Activated T-cell treated with anti-CD3 and anti-CD28 coated beads, Interleukin-2, amount 50 U/mL, for 4 hours (primary cell): ENCODE measurements around the gene MPDZ. TPM values are rescaled to one million over a fixed set of nuclear protein-coding genes. Genes with fewer than 3 reads are reported as not detected.

Experiments used
- ATAC-seq, 2 donors: fragments of 200-7000 bp; cut with Tn5 transposase; one replicate each; pipeline ENCODE4 v1.10.0; 2021
- DNase-seq: peaks from one replicate; pipeline ENCODE4 v3.0.0-alpha.2; 2020
- H3K27me3 Mint-ChIP-seq: one replicate; pipeline ENCODE4 v1.8.0; 2021; ENCODE audit warnings: low read depth, mixed read lengths
- H3K36me3 Mint-ChIP-seq: one replicate; pipeline ENCODE4 v1.8.0; 2022; ENCODE audit warnings: mixed read lengths; ENCODE audit not compliant: insufficient read depth
- H3K4me1 Mint-ChIP-seq: one replicate; pipeline ENCODE4 v1.8.0; 2021; ENCODE audit warnings: low read depth, mixed read lengths
- H3K4me3 Mint-ChIP-seq: one replicate; pipeline ENCODE4 v1.8.0; 2021; ENCODE audit warnings: mild to moderate bottlenecking, moderate library complexity, mixed read lengths
- H3K9me3 Mint-ChIP-seq: one replicate; pipeline ENCODE4 v1.8.0; 2021; ENCODE audit warnings: mixed read lengths
- total RNA-seq, 3 donors: library from RNA; stranded (reverse); gene quantifications; one replicate each; pipeline ENCODE4 v1.2.1, GENCODE V29; 2021

The MPDZ gene
- total RNA-seq, 3 donors from 2014 or later: 0.08 to 0.53 (median 0.29) TPM

DNA sequence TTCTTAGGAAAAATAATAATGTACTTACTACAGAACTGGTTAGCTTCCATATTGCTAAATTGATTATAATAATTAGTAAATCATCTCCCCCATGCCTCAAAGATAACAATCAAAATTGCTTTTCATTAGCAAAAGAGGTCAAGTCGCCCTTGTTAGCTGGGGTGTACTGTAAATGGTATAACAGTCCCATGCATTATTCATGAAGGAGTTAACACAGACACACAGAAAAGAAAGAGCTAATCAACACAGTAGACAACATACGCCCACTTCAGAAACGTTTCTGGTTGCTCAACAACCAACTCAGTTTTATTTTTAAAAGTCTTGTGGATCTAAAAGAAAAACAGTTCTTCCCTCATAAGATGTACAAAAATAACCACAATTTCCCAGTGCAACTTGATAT is 100.2 kb downstream of the MPDZ start:
- no peak for DNase-seq
- Mint-ChIP-seq H3K4me3 (no peak overlapping the region), H3K36me3 (no peaks in the 10 kb centered on the region), H3K4me1 (no peaks in the 10 kb centered on the region), H3K9me3 (peaks cover 13% of the 10 kb centered on the region), H3K27me3 (no peaks in the 10 kb centered on the region)
- no peak for ATAC-seq

DNA sequence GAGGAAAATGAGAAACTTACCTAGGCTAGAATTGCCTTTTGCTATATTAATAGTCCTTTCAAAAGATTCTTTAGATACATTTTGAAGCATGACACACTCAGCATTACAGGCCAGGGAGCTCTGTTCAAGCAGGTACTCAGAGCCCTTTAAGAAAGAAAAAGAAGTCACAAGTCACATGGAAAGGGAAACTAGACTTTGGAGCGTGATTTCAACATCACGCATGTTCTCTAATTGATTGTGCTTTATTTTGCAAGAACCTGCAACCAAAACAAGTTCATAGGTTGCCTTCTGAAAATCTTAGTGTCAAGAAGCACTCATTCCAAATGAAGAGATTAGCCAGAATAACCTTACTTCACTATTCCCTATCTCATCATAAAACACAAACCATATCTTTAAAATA is 103.8 kb downstream of the MPDZ start:
- ATAC-seq: no peak
- no peaks in the 10 kb centered on the region for H3K36me3 Mint-ChIP-seq
- H3K9me3 Mint-ChIP-seq: peaks cover 17% of the 10 kb centered on the region
- H3K4me3 Mint-ChIP-seq: no peak overlapping the region
- no peaks in the 10 kb centered on the region for H3K27me3 Mint-ChIP-seq
- H3K4me1 Mint-ChIP-seq: no peaks in the 10 kb centered on the region
- DNase-seq: no peak

DNA sequence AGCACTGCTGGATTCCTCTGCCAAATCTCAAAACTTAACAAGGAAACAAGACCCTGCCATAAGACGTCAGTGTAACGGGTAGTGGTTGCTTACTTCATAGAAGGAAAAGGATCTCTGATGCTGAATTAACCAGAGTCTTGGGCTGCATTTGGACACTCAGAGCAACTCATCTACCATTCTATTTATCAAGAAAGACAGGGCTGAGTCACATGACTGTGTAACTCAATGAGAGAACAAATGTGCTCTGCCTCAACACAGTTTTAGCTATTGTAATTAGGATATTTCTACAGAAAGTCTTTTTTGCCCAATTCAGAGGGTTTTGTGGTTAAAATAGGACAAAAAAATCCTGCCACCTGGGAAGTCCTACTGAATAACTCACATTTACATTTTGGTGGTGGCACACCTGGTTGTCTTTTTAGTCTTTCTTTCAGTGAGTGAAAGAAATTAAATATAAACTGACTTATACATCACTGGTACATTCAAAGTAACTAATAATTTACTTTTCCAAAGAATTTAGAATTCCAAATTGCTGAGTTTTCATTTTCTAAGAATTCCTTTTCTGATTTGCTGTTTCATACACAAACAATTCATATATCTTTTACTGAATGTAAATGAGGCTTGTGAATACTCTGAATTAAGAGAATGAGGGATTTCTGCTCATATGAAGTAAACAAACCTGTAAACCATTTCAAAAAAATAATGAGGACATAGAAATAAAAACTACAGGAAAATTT is 104.4 kb downstream of the MPDZ start:
- DNase-seq (no peak), ATAC-seq (no peak)
- Mint-ChIP-seq H3K4me3 (no peak overlapping the region), H3K4me1 (no peaks in the 10 kb centered on the region), H3K9me3 (peaks cover 13% of the 10 kb centered on the region), H3K36me3 (no peaks in the 10 kb centered on the region), H3K27me3 (no peaks in the 10 kb centered on the region)

DNA sequence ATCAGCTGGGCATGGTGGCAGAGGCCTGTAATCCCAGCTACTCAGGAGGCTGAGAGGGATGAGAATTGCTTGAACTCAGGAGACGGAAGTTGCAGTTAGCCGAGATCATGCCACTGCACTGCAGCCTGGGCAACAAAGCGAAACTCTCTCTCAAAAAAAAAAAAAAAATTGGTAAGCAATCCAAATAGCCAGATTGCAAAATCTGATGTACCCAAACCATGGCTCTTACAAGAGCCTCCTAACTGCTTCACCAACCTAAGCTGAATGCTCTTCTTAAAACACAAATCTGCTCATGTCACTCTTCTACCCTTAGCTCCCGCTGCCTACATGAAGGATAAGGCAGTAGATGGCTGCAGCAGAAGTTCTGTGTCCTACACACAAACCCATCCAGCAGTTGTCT is 105.9 kb downstream of the MPDZ start:
- DNase-seq (no peak), ATAC-seq (no peak)
- Mint-ChIP-seq H3K9me3 (peaks cover 15% of the 10 kb centered on the region), H3K27me3 (no peaks in the 10 kb centered on the region), H3K36me3 (no peaks in the 10 kb centered on the region), H3K4me3 (no peak overlapping the region), H3K4me1 (no peaks in the 10 kb centered on the region)

DNA sequence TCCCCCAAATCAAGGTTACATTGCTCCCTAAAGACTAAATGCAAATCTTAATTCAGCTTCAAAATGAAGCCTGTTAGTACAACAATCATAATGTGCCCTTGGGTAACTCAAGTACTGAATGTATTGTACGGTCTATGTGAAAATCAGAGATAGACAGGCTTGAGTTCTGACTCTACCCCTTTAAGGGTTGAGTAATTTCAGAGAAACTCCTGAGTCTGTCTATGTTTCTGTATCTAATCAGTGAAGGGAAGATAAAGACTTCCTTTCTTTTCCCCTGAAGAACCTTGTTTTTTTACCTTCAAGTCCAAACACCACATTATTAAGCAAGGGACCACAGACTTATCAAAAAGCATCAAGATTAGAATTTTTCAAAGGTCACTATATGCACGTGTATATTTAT is 108.2 kb downstream of the MPDZ start:
- H3K4me3 Mint-ChIP-seq: no peak overlapping the region
- H3K9me3 Mint-ChIP-seq: peaks cover 15% of the 10 kb centered on the region
- no peaks in the 10 kb centered on the region for H3K36me3 Mint-ChIP-seq
- DNase-seq (no peak), ATAC-seq (no peak)
- H3K4me1 Mint-ChIP-seq: no peaks in the 10 kb centered on the region
- H3K27me3 Mint-ChIP-seq: no peaks in the 10 kb centered on the region

DNA sequence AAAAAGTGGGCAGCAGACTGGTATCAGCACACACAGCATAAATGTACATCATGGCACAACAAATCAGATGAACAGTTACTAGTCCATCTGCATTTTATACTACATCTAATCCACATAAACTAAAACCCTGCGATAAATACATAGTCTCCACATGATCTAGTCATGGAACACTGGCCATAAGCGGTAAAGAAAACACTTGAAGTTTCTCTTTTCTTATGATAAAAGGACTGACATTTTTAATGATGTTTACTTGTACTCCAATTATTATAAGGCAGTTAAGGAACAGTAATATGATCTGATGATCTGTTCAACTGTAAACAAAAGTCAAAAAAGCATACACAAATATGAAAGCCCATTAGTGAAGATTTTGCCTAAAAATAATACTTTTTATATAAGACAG is 112.5 kb downstream of the MPDZ start:
- DNase-seq: no peak
- ATAC-seq: no peak
- Mint-ChIP-seq H3K27me3 (no peaks in the 10 kb centered on the region), H3K9me3 (peaks cover 11% of the 10 kb centered on the region), H3K4me1 (no peaks in the 10 kb centered on the region), H3K36me3 (no peaks in the 10 kb centered on the region), H3K4me3 (no peak overlapping the region)

DNA sequence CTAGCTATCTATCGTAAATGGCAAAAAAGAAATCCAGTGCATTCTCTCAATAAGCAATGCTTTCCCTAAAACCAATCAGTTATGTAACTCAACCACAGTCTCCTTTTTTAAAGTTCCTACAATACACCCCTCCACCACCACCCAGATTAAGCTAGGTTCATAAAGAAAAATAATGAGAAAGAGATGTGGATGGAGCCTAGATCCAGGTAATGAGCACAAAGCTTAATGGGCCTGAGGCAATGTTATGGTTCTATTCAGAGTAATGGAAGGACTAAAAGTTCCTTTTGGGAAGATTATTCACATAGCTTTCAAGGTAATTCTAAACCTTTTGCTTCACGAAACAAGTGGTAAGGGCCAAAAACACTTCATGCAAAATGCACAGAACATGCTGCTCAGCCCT is 113.5 kb downstream of the MPDZ start:
- H3K9me3 Mint-ChIP-seq: peaks cover 7% of the 10 kb centered on the region
- no peaks in the 10 kb centered on the region for H3K27me3 Mint-ChIP-seq
- H3K36me3 Mint-ChIP-seq: no peaks in the 10 kb centered on the region
- DNase-seq (no peak), ATAC-seq (no peak)
- H3K4me3 Mint-ChIP-seq: no peak overlapping the region
- no peaks in the 10 kb centered on the region for H3K4me1 Mint-ChIP-seq

DNA sequence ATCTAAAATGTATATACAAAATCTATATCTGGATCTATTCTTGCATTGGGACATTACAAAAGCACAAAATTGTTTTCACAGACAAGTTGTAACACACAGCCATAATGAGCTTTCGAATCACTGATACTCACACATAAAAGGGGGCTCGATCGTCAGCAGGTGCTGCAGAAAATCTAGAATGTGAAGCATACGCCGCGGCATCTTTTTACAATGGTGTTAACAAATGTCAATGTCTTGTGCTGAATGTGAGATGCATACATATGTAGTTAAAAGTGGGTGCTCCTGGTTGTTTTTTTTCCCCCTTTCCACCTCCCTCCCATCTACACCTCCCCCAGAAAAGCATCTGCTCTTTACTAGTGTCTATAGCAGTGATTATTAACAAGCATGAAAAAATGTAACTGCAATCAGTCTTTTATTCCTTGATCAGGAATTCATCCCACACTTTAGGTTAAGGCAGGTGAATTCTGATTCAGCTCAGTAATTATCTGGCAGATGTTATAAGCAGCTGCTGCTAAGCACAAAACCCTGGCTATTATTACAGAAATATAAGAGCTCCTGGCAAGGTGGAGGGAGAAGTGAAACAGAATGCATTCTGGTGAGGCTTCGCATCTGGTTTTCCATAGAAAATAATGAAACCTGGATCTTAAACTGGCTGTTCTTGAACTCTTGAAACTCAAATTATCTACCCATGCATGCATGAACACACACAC is 114.1 kb downstream of the MPDZ start:
- H3K9me3 Mint-ChIP-seq: peaks cover 7% of the 10 kb centered on the region
- DNase-seq: no peak
- H3K4me1 Mint-ChIP-seq: no peaks in the 10 kb centered on the region
- no peak for ATAC-seq
- H3K4me3 Mint-ChIP-seq: no peak overlapping the region
- no peaks in the 10 kb centered on the region for H3K27me3 Mint-ChIP-seq
- no peaks in the 10 kb centered on the region for H3K36me3 Mint-ChIP-seq

DNA sequence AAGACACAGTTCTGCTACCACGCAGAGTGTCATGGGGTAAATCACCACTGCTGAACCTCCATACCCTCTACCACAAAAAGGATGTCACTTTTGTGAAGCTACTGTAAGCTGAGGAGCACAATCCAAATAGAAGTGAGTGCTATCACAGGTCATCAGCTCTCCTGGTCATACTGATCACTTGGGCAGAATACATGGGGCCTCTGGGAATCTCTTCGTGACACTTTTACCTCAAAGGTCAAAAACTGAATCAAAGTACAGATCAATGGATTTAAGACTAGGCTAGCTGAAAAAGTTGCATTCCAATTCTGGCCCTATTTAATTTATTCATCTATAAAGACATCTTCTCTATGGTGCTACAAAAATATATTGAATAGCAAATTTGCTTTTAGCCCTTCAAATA is 115.5 kb downstream of the MPDZ start:
- DNase-seq (no peak), ATAC-seq (no peak)
- H3K4me1 Mint-ChIP-seq: no peaks in the 10 kb centered on the region
- no peak overlapping the region for H3K4me3 Mint-ChIP-seq
- H3K36me3 Mint-ChIP-seq: no peaks in the 10 kb centered on the region
- H3K9me3 Mint-ChIP-seq: peaks cover 4% of the 10 kb centered on the region
- H3K27me3 Mint-ChIP-seq: no peaks in the 10 kb centered on the region

DNA sequence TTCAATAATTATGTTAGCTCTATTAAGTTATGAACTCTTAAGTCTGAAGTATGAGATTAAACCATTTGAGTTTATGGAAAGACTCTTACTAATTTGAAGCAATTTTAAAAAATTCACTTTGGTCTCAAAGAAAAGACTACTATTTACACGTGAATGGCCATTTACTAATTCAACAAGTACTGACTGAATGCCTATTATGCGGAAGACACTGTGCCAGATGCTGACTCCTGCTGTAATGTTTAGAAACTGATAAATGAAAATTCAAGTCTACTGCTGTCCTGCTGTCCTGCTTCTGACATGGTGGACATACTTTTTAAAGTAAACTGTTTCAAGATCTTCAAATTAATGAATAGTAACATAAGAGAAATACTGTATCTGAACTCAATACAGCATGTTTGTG is 116.2 kb downstream of the MPDZ start:
- no peak for DNase-seq
- ATAC-seq: no peak
- Mint-ChIP-seq H3K4me1 (no peaks in the 10 kb centered on the region), H3K36me3 (no peaks in the 10 kb centered on the region), H3K9me3 (peaks cover 4% of the 10 kb centered on the region), H3K27me3 (no peaks in the 10 kb centered on the region), H3K4me3 (no peak overlapping the region)

DNA sequence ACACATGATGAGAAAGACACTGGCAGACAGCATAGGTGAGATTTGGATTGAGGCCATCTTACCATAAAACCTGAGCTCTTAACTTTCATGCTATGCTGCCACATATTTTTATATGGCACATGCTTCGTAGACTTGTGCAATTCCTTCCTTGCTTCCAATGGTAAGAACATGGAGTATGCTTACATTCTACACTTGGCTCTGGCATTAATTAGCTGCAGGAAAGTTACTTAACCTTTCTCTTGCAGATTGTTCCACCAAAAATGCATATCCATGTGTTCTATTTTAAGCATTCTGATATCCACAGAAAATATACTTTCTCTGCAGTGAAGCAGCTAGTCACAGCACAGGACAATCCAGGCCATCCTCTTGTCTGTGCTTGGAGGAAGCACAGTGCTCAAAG is 119.4 kb downstream of the MPDZ start:
- Mint-ChIP-seq H3K36me3 (no peaks in the 10 kb centered on the region), H3K27me3 (no peaks in the 10 kb centered on the region), H3K4me1 (no peaks in the 10 kb centered on the region), H3K4me3 (no peak overlapping the region), H3K9me3 (peaks cover 4% of the 10 kb centered on the region)
- no peak for ATAC-seq
- no peak for DNase-seq

DNA sequence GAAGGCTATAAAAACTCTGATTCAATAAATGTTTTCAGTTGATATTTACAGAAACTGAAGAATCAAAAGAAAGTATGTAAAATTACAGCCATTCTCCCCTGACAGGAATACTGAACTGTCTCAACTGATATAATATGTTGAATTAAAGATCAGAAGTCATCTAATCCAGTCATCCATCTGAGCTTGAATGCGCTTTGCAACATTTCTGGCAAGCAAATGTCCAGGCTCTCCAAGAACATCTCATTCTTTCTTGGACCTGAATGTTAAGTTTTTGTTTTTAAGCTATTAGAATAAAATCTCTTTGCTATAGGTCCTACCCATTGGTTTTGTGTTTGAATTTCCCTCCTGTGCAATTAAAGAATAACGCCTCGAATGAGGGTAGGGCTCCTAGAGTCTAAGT is 120.5 kb downstream of the MPDZ start:
- no peak overlapping the region for H3K4me3 Mint-ChIP-seq
- DNase-seq (no peak), ATAC-seq (no peak)
- no peaks in the 10 kb centered on the region for H3K36me3 Mint-ChIP-seq
- no peaks in the 10 kb centered on the region for H3K27me3 Mint-ChIP-seq
- H3K9me3 Mint-ChIP-seq: peaks cover 4% of the 10 kb centered on the region
- no peaks in the 10 kb centered on the region for H3K4me1 Mint-ChIP-seq

DNA sequence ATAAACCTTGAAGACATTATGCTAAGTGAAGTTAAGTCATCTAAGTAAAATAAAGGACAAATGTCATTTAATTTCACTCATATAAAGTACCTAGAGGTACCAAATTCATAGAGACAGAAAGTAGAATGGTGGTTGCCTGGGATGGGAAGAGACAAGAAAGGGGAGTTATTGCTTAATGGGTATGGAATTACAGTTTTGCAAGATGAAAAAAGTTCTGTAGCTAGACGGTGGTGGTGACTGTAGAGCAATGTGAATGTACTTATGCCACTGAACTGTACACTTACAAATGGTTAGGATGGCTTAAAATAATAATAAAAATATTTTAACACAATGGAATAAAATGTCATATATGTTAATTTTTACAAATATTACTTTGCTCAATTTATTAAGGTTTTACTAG is 128.0 kb downstream of the MPDZ start:
- Mint-ChIP-seq H3K4me3 (no peak overlapping the region), H3K9me3 (peaks cover 3% of the 10 kb centered on the region), H3K36me3 (no peaks in the 10 kb centered on the region), H3K27me3 (no peaks in the 10 kb centered on the region), H3K4me1 (no peaks in the 10 kb centered on the region)
- no peak for ATAC-seq
- no peak for DNase-seq

DNA sequence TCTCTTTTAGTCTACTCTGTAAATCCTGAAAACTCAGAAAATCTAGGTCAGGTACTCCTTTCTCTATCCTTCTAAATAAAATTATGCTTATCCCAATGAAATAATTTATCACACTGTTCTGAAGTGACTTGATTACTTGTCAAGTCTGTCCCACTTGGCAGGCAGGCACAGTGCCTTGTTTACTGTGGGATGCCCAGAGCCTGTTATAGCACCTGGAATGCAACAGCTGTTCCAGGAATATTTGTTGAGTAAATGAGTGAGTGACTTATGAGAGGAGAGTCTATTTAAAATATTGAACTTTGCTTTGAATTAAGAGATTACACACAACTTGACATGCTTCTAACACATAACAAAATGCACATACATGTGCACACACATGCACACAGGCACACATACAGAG is 130.0 kb downstream of the MPDZ start:
- no peaks in the 10 kb centered on the region for H3K36me3 Mint-ChIP-seq
- no peak for ATAC-seq
- DNase-seq: no peak
- H3K9me3 Mint-ChIP-seq: peaks cover 3% of the 10 kb centered on the region
- no peaks in the 10 kb centered on the region for H3K4me1 Mint-ChIP-seq
- no peak overlapping the region for H3K4me3 Mint-ChIP-seq
- no peaks in the 10 kb centered on the region for H3K27me3 Mint-ChIP-seq

DNA sequence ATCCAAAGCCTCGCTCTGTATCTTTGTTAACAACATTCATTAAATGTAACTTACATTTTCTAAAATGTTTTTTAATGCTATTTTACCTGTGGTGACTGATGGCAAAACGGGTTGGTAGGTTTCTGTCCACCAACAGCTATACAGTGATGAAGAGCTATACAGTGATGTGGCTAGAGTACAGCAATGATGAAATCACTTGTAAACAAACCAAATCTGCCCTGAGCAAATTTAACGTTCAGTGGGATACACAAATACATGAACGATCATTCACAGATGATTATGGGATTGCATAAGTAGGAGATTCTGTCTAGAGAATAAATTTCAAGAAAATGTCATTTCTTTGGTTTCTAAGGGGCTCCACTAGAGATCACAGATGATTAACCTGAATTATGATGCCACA is 132.7 kb downstream of the MPDZ start:
- H3K4me3 Mint-ChIP-seq: no peak overlapping the region
- no peak for ATAC-seq
- no peaks in the 10 kb centered on the region for H3K4me1 Mint-ChIP-seq
- H3K27me3 Mint-ChIP-seq: no peaks in the 10 kb centered on the region
- H3K36me3 Mint-ChIP-seq: no peaks in the 10 kb centered on the region
- no peak for DNase-seq
- H3K9me3 Mint-ChIP-seq: peaks cover 3% of the 10 kb centered on the region
